Stimulated activated CD8-positive, alpha-beta memory T cell treated with anti-CD3 and anti-CD28 coated beads, Interleukin-7, amount 100 ng/mL, for 1 hour (primary cell): ENCODE data around the gene SCLY.
"Not testable (repeated sequence)": the region's sequence is repeated elsewhere in the genome, so short reads cannot be mapped to it uniquely, and the experiment has no call there.

Source experiments
- DNase-seq, 2 donors: peaks; one replicate each; pipeline ENCODE4 v3.0.0-alpha.2; 2020; ENCODE audit warnings: low read depth in 2 of 2

The SCLY gene

GRCh38 chr2:238113611-238114010, 52.8 kb downstream of the SCLY start:
- DNase-seq: no peak

GRCh38 chr2:238114331-238114841, 53.6 kb downstream of the SCLY start:
- no peak for DNase-seq

- no peak for DNase-seq
Measured at GRCh38 chr2:238114851-238115660, 54.3 kb downstream of the SCLY start.

- not testable (repeated sequence) for DNase-seq
Measured at GRCh38 chr2:238115709-238116108, 54.9 kb downstream of the SCLY start.

- no peak for DNase-seq
Measured at GRCh38 chr2:238116298-238117198, 55.7 kb downstream of the SCLY start.

GRCh38 chr2:238117199-238118154, 56.7 kb downstream of the SCLY start:
- no peak for DNase-seq

GRCh38 chr2:238119756-238120462, 59.1 kb downstream of the SCLY start:
- DNase-seq: no peak

GRCh38 chr2:238120463-238121298, 59.9 kb downstream of the SCLY start:
- no peak for DNase-seq

GRCh38 chr2:238121511-238122286, 60.9 kb downstream of the SCLY start:
- no peak for DNase-seq

GRCh38 chr2:238122287-238123217, 61.8 kb downstream of the SCLY start:
- no peak for DNase-seq

GRCh38 chr2:238123218-238123971, 62.6 kb downstream of the SCLY start:
- DNase-seq: no peak

- no peak for DNase-seq
Measured at GRCh38 chr2:238123991-238124470, 63.2 kb downstream of the SCLY start.

- no peak for DNase-seq
Measured at GRCh38 chr2:238124488-238125126, 63.8 kb downstream of the SCLY start.

GRCh38 chr2:238125127-238125885, 64.5 kb downstream of the SCLY start:
- DNase-seq: no peak

- DNase-seq: no peak
Measured at GRCh38 chr2:238126338-238126737, 65.5 kb downstream of the SCLY start.

GRCh38 chr2:238126775-238127164, 66.0 kb downstream of the SCLY start:
- no peak for DNase-seq
